Measurements from ENCODE around the gene AP2B1. TPM values are rescaled to one million over a fixed set of nuclear protein-coding genes. Genes with fewer than 3 reads are reported as not detected.

The AP2B1 gene
- total and polyA plus RNA-seq, 9 of the 15 experiments (the other 6 are each of a cell fraction or from before 2014, with no cell fraction given), result 60.1 to 287 (median 105) TPM

DNA sequence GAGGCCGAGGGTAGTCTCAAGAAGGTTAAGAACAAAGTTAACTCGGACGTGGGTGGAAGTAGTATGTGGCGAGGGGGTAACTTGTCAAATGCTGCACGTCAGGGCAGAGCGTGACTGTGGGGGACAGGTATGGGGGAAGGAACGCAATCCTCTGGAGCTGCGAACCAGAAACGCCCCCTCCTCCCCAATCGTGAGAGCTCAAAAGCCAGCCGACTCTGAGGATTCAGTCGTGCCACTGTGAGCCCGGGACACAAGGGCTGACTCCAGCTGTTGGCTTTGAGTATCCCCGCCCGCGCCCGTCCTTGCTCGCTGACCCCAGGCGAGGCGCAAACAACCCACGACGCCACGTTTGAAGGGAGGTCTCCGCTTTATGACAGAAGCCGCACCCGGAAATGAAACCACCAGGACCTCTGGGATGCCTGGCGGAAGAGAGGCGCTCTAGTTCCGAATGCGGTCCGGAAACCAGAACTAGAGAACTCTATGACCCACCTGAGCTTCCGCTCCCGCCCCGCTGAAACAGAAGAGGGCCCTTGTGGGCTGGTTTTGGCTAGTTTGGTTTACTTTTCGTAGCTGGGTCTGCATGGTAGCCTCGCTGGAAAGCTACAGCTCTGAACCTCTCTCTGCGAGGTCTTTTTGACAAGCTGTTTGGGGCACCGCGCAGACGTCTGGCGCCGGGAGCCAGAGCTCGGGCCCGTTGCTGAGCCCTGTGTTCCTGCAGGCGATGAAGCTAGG, 8.8 kb upstream of the AP2B1 start, which contains the start of gene PEX12 (continued):
- TF ChIP-seq, protein P1, sequence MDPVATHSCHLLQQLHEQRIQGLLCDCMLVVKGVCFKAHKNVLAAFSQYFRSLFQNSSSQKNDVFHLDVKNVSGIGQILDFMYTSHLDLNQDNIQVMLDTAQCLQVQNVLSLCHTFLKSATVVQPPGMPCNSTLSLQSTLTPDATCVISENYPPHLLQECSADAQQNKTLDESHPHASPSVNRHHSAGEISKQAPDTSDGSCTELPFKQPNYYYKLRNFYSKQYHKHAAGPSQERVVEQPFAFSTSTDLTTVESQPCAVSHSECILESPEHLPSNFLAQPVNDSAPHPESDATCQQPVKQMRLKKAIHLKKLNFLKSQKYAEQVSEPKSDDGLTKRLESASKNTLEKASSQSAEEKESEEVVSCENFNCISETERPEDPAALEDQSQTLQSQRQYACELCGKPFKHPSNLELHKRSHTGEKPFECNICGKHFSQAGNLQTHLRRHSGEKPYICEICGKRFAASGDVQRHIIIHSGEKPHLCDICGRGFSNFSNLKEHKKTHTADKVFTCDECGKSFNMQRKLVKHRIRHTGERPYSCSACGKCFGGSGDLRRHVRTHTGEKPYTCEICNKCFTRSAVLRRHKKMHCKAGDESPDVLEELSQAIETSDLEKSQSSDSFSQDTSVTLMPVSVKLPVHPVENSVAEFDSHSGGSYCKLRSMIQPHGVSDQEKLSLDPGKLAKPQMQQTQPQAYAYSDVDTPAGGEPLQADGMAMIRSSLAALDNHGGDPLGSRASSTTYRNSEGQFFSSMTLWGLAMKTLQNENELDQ (CRISPR knock-in tag; IDR thresholded peaks at IDR 0.05; ENCODE audit: borderline replicate concordance), result no peak
- TF ChIP-seq SRSF7 (optimal IDR thresholded peaks at IDR 0.05; ENCODE audit: low read depth, low read length) (no peak), SMARCE1 (IDR thresholded peaks at IDR 0.05) (no peak), FOXK1 (CRISPR knock-in tag; IDR thresholded peaks at IDR 0.05; ENCODE audit: borderline replicate concordance) (no peak), KLF13 (tag; IDR thresholded peaks at IDR 0.05; ENCODE audit: borderline replicate concordance, low read depth) (peak; percentile 78), ZFX (CRISPR knock-in tag; IDR thresholded peaks at IDR 0.05) (peak; percentile 74), RAD51 (IDR thresholded peaks at IDR 0.05; ENCODE audit: borderline replicate concordance, low read depth) (0 out of 2 replicates have a peak, but pooled peaks have one; percentile 3), E2F3 (CRISPR knock-in tag; IDR thresholded peaks at IDR 0.05) (no peak), SPI1 (IDR thresholded peaks at IDR 0.05; ENCODE audit: borderline replicate concordance, low read depth, low read length) (peak; percentile 57; the same call in 1 of the 2 replicates), TBP (optimal IDR thresholded peaks at IDR 0.05; ENCODE audit: low read depth, low read length) (peak; percentile 86)
- TF ChIP-seq, protein P2, sequence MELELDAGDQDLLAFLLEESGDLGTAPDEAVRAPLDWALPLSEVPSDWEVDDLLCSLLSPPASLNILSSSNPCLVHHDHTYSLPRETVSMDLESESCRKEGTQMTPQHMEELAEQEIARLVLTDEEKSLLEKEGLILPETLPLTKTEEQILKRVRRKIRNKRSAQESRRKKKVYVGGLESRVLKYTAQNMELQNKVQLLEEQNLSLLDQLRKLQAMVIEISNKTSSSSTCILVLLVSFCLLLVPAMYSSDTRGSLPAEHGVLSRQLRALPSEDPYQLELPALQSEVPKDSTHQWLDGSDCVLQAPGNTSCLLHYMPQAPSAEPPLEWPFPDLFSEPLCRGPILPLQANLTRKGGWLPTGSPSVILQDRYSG (tag; conservative IDR thresholded peaks at IDR 0.05; ENCODE audit: low read depth), result no peak
- TF ChIP-seq, protein P3, sequence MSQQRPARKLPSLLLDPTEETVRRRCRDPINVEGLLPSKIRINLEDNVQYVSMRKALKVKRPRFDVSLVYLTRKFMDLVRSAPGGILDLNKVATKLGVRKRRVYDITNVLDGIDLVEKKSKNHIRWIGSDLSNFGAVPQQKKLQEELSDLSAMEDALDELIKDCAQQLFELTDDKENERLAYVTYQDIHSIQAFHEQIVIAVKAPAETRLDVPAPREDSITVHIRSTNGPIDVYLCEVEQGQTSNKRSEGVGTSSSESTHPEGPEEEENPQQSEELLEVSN (IDR thresholded peaks at IDR 0.05; ENCODE audit: borderline replicate concordance in 1 of 2, extremely low read depth in 1 of 2, insufficient read depth in 1 of 2, insufficient read length in 1 of 2, low read depth in 1 of 2, low read length in 1 of 2, poor library complexity in 1 of 2, severe bottlenecking in 1 of 2), result peak; percentile 53 to 60
- TF ChIP-seq, protein P4, sequence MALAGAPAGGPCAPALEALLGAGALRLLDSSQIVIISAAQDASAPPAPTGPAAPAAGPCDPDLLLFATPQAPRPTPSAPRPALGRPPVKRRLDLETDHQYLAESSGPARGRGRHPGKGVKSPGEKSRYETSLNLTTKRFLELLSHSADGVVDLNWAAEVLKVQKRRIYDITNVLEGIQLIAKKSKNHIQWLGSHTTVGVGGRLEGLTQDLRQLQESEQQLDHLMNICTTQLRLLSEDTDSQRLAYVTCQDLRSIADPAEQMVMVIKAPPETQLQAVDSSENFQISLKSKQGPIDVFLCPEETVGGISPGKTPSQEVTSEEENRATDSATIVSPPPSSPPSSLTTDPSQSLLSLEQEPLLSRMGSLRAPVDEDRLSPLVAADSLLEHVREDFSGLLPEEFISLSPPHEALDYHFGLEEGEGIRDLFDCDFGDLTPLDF (CRISPR knock-in tag; IDR thresholded peaks at IDR 0.05), result peak; percentile 28; the same call in 1 of the 2 replicates
- TF ChIP-seq, protein P5, sequence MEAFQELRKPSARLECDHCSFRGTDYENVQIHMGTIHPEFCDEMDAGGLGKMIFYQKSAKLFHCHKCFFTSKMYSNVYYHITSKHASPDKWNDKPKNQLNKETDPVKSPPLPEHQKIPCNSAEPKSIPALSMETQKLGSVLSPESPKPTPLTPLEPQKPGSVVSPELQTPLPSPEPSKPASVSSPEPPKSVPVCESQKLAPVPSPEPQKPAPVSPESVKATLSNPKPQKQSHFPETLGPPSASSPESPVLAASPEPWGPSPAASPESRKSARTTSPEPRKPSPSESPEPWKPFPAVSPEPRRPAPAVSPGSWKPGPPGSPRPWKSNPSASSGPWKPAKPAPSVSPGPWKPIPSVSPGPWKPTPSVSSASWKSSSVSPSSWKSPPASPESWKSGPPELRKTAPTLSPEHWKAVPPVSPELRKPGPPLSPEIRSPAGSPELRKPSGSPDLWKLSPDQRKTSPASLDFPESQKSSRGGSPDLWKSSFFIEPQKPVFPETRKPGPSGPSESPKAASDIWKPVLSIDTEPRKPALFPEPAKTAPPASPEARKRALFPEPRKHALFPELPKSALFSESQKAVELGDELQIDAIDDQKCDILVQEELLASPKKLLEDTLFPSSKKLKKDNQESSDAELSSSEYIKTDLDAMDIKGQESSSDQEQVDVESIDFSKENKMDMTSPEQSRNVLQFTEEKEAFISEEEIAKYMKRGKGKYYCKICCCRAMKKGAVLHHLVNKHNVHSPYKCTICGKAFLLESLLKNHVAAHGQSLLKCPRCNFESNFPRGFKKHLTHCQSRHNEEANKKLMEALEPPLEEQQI (IDR thresholded peaks at IDR 0.05), result no peak
- TF ChIP-seq, protein P6, sequence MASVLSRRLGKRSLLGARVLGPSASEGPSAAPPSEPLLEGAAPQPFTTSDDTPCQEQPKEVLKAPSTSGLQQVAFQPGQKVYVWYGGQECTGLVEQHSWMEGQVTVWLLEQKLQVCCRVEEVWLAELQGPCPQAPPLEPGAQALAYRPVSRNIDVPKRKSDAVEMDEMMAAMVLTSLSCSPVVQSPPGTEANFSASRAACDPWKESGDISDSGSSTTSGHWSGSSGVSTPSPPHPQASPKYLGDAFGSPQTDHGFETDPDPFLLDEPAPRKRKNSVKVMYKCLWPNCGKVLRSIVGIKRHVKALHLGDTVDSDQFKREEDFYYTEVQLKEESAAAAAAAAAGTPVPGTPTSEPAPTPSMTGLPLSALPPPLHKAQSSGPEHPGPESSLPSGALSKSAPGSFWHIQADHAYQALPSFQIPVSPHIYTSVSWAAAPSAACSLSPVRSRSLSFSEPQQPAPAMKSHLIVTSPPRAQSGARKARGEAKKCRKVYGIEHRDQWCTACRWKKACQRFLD (CRISPR knock-in tag; IDR thresholded peaks at IDR 0.05), result no peak; the same call in none of the 2 replicates

Measured in K562 (cell line).